OCI-LY1 (cell line): ENCODE measurements around the gene ZNF827.

Experiments
- H2AFZ ChIP-seq: fragments of 200-600 bp; sonication (generic), shearing (Covaris generic); 2 replicates; pipeline ENCODE4 v1.6.0; 2014; ENCODE audit warnings: antibody characterized with exemption, mild to moderate bottlenecking, low read length
- H3F3A ChIP-seq: fragments of 200-600 bp; sonication (generic), shearing (Covaris generic); 2 replicates; pipeline ENCODE4 v1.6.0; 2014; ENCODE audit warnings: mild to moderate bottlenecking, antibody characterized with exemption, low read length, moderate library complexity; ENCODE audit not compliant: insufficient read depth
- H3K27ac ChIP-seq: fragments of 200-600 bp; sonication (generic); 2 replicates; pipeline ENCODE4 v1.5.1; 2014; ENCODE audit warnings: low read length, mixed run types, mild to moderate bottlenecking, low read depth; ENCODE audit not compliant: poor library complexity, severe bottlenecking
- H3K27me3 ChIP-seq: fragments of 200-600 bp; sonication (generic); 2 replicates; pipeline ENCODE4 v1.6.0; 2014; ENCODE audit warnings: antibody characterized with exemption, mild to moderate bottlenecking, low read length, moderate library complexity; ENCODE audit not compliant: insufficient read depth
- H3K36me3 ChIP-seq: fragments of 200-600 bp; sonication (generic); 2 replicates; pipeline ENCODE4 v1.6.1; 2014; ENCODE audit warnings: mild to moderate bottlenecking, antibody characterized with exemption, low read length, moderate library complexity, mixed read lengths; ENCODE audit not compliant: insufficient read depth
- H3K4me1 ChIP-seq: fragments of 200-600 bp; sonication (generic); 2 replicates; pipeline ENCODE4 v1.5.1; 2014; ENCODE audit warnings: mild to moderate bottlenecking, low read length, moderate library complexity; ENCODE audit not compliant: insufficient read depth, severe bottlenecking
- H3K4me2 ChIP-seq: fragments of 200-600 bp; sonication (generic), shearing (Covaris generic); 2 replicates; pipeline ENCODE4 v1.6.1; 2014; ENCODE audit warnings: low read length
- H3K4me3 ChIP-seq: fragments of 200-600 bp; sonication (generic); 2 replicates; pipeline ENCODE4 v1.5.1; 2014; ENCODE audit warnings: low read length, low read depth, mild to moderate bottlenecking, mixed read lengths; ENCODE audit not compliant: poor library complexity, severe bottlenecking
- H3K79me2 ChIP-seq: fragments of 200-600 bp; shearing (Covaris generic); 2 replicates; pipeline ENCODE4 v1.6.1; 2016; ENCODE audit warnings: mixed run types, low read length, mixed read lengths; ENCODE audit not compliant: insufficient read depth
- H3K9ac ChIP-seq: fragments of 200-600 bp; sonication (generic), shearing (Covaris generic); 2 replicates; pipeline ENCODE4 v1.6.1; 2014; ENCODE audit warnings: mild to moderate bottlenecking, low read length, mixed read lengths
- H3K9me2 ChIP-seq: fragments of 200-600 bp; sonication (generic), shearing (Covaris generic); 2 replicates; pipeline ENCODE4 v1.6.1; 2014; ENCODE audit warnings: low read depth, mild to moderate bottlenecking, low read length, mixed read lengths
- H3K9me3 ChIP-seq: fragments of 200-600 bp; shearing (Covaris generic); 2 replicates; pipeline ENCODE4 v1.6.1; 2014; ENCODE audit warnings: low read length, mixed read lengths
- H4K20me1 ChIP-seq: fragments of 200-600 bp; sonication (generic), shearing (Covaris generic); 2 replicates; pipeline ENCODE4 v1.6.0; 2016; ENCODE audit warnings: mild to moderate bottlenecking, low read length; ENCODE audit not compliant: insufficient read depth
- EZH2 ChIP-seq: fragments of 200-600 bp; sonication (generic), shearing (Covaris generic); IDR thresholded peaks from 2 replicates; pipeline ENCODE4 v1.8.0; 2017; ENCODE audit warnings: borderline replicate concordance, mixed run types, mild to moderate bottlenecking, antibody characterized with exemption, low read length, moderate library complexity, mixed read lengths
- TF ChIP-seq, protein P1 (sequence below): fragments of 200-600 bp; sonication (generic), shearing (Covaris generic); IDR thresholded peaks from 2 replicates; pipeline ENCODE4 v1.5.1; 2017; ENCODE audit warnings: mild to moderate bottlenecking, antibody characterized with exemption, low read length, moderate library complexity, mixed read lengths

The ZNF827 gene

DNA sequence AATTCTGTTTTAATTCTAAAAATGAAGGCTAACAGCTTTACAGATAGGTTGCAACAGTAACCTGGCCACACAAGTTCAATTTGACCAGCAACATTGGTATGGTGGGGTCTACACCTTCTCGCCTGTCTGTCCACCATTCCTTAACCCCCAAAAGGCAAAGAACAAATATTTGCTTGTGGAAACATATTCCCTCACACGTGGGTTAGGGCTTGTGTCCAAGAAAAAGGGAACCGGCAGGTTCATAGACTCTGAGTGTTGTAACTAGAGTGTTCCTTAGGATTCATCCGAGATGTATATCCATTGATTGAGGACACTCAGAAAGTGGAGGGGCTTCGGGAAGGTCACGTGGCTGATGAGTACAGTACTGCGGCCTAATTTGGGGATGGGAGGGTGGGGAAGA, 204.6 kb downstream of the ZNF827 start:
- Histone ChIP-seq H3K4me3 (peak overlapping the region; percentile 69), H4K20me1 (no peaks in the 10 kb centered on the region), H3K9me2 (no peaks in the 10 kb centered on the region), H3K9me3 (no peaks in the 10 kb centered on the region), H3K27ac (no peak overlapping the region), H3K9ac (no peak overlapping the region), H3K36me3 (no peaks in the 10 kb centered on the region), H3K4me1 (peaks cover 8% of the 10 kb centered on the region), H2AFZ (no peak overlapping the region), H3F3A (0 out of 2 replicates have a peak, but pooled peaks cover 3% of the 10 kb centered on the region), H3K27me3 (0 out of 2 replicates have a peak, but pooled peaks cover 5% of the 10 kb centered on the region), H3K4me2 (peak overlapping the region; percentile 76; the same call in 1 of the 2 replicates), H3K79me2 (no peaks in the 10 kb centered on the region)
- no peak for TF ChIP-seq EZH2
- TF ChIP-seq, protein P1, sequence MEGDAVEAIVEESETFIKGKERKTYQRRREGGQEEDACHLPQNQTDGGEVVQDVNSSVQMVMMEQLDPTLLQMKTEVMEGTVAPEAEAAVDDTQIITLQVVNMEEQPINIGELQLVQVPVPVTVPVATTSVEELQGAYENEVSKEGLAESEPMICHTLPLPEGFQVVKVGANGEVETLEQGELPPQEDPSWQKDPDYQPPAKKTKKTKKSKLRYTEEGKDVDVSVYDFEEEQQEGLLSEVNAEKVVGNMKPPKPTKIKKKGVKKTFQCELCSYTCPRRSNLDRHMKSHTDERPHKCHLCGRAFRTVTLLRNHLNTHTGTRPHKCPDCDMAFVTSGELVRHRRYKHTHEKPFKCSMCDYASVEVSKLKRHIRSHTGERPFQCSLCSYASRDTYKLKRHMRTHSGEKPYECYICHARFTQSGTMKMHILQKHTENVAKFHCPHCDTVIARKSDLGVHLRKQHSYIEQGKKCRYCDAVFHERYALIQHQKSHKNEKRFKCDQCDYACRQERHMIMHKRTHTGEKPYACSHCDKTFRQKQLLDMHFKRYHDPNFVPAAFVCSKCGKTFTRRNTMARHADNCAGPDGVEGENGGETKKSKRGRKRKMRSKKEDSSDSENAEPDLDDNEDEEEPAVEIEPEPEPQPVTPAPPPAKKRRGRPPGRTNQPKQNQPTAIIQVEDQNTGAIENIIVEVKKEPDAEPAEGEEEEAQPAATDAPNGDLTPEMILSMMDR: no peak

DNA sequence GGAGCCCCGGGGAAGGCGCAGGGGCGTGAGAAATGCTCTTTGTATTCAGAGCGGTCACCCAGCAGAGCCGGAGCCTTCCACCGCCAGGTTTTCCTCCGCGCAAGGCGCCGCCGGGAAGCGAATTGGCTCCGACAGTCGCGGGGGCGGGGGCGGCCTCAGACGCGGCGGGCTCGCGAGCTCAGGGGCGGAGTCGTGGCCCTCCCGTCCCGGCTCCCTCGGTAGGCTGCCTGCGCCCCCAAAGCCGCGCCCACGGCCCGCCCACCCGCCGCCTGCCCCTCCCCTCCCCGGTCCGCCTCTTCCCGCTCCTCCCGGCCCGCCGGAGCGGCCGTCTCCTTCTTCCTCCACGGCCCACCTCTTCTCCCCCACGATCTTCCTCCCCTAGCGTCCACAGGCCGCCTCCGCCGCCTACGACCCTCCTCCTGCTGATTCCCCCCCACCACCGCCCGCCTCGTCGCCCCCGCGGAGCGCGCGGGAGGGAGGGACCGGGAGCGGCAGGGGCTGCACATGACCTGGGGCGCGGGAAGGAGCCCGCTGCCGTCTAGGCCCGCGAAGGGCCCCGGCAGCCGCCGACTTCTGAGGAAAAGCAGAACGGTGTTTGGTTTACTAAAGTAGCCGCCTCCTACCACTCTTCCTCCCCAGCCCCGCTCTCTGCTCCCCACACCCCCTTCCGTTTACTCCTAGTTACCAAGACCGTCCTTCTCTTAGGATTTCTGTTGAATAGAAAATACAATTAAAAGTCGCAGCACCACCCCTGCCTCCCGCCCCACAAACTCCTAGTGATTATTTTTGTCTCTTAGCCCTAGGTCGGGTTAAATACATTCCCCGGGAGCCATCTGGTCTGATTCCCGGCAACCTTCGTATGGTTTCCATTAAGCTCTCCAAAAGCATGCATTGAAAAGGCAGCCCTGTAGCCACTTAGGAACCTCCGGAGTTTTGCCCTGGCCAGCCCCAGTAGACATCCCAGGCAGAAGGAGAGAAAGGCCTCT, 205.4 kb downstream of the ZNF827 start:
- TF ChIP-seq, protein P1: no peak
- no peak for TF ChIP-seq EZH2
- H3K4me2 ChIP-seq: peak overlapping the region; percentile 76
- peak overlapping the region; percentile 54; the same call in 1 of the 2 replicates for H2AFZ ChIP-seq
- H3K9ac ChIP-seq: peak overlapping the region; percentile 60
- no peaks in the 10 kb centered on the region for H3K79me2 ChIP-seq
- H4K20me1 ChIP-seq: no peaks in the 10 kb centered on the region
- H3K9me3 ChIP-seq: no peaks in the 10 kb centered on the region
- no peak overlapping the region for H3K27ac ChIP-seq
- 0 out of 2 replicates have a peak, but pooled peaks cover 3% of the 10 kb centered on the region for H3F3A ChIP-seq
- H3K36me3 ChIP-seq: no peaks in the 10 kb centered on the region
- H3K9me2 ChIP-seq: no peaks in the 10 kb centered on the region
- H3K27me3 ChIP-seq: 0 out of 2 replicates have a peak, but pooled peaks cover 5% of the 10 kb centered on the region
- peaks cover 8% of the 10 kb centered on the region for H3K4me1 ChIP-seq
- peak overlapping the region; percentile 69 for H3K4me3 ChIP-seq

DNA sequence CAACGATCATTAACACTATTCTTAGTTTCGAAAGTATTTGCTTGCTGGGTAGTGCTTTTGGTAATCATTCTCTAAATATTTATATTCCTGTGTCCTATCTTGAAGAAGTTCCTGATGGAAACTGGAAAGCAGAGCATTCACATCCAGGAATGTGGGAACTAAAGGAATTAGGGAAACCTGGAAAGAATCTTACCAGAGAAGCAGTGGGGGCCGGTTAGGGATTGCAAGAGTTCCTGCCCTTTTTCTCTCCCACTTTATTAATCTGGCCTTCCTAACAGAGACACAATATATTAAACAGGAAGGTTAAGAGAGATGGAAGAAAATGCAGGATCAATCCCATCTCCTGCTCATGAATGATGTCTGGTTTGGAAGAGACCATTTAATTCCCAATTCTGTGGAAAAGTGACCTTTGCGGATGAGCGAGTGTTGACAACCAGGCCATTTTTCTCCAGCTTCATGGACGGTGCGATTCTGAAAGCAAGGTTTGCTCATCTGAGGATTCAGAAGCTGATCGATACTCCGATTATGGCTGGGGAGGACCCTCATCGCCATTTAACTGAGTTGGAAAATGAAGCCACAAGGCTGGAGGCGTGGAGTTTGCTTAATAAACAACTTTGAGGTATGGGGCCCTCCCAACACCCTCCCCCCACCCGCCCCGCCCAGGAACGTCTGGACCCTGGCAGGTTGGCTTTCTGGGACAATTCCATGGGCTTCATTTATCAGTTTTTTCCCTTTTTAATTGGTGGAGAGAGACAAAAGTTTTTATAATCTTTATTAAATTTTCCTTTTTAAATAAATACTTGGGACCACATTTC, 206.4 kb downstream of the ZNF827 start:
- H3K36me3 ChIP-seq: no peaks in the 10 kb centered on the region
- peak overlapping the region; percentile 60; the same call in 1 of the 2 replicates for H3K9ac ChIP-seq
- 0 out of 2 replicates have a peak, but pooled peaks cover 5% of the 10 kb centered on the region for H3K27me3 ChIP-seq
- no peaks in the 10 kb centered on the region for H3K9me2 ChIP-seq
- H3K4me1 ChIP-seq: peaks cover 8% of the 10 kb centered on the region
- H3K27ac ChIP-seq: no peak overlapping the region
- TF ChIP-seq, protein P1: no peak
- TF ChIP-seq EZH2: no peak
- H3K4me3 ChIP-seq: peak overlapping the region; percentile 69
- 0 out of 2 replicates have a peak, but pooled peaks cover 3% of the 10 kb centered on the region for H3F3A ChIP-seq
- no peak overlapping the region for H2AFZ ChIP-seq
- no peaks in the 10 kb centered on the region for H3K79me2 ChIP-seq
- H4K20me1 ChIP-seq: no peaks in the 10 kb centered on the region
- H3K9me3 ChIP-seq: no peaks in the 10 kb centered on the region
- H3K4me2 ChIP-seq: peak overlapping the region; percentile 76
